Progenitor cell of endocrine pancreas (in vitro differentiated cells): ENCODE measurements around the gene FEZF1. TPM values are rescaled to one million over a fixed set of nuclear protein-coding genes. Genes with fewer than 3 reads are reported as not detected.
"Not testable (repeated sequence)": the region's sequence is repeated elsewhere in the genome, so short reads cannot be mapped to it uniquely, and the experiment has no call there.

Experiments used
- DNase-seq: peaks from one replicate; pipeline ENCODE4 v3.0.0; 2021; ENCODE audit warnings: low spot score; ENCODE audit not compliant: unreplicated experiment
- H3K27ac Mint-ChIP-seq: 2 replicates; pipeline ENCODE4 v1.8.0; 2021; ENCODE audit warnings: mild to moderate bottlenecking, moderate library complexity, mixed read lengths
- H3K27me3 Mint-ChIP-seq: 2 replicates; pipeline ENCODE4 v1.8.0; 2021; ENCODE audit warnings: mixed read lengths
- H3K36me3 Mint-ChIP-seq: 2 replicates; pipeline ENCODE4 v1.8.0; 2022; ENCODE audit warnings: mixed read lengths; ENCODE audit not compliant: insufficient read depth
- H3K4me1 Mint-ChIP-seq: 2 replicates; pipeline ENCODE4 v1.8.0; 2021; ENCODE audit warnings: low read depth, mixed read lengths
- H3K4me3 Mint-ChIP-seq: 2 replicates; pipeline ENCODE4 v1.8.0; 2021; ENCODE audit warnings: low read depth, mild to moderate bottlenecking, moderate library complexity, mixed read lengths
- H3K9me3 Mint-ChIP-seq: 2 replicates; pipeline ENCODE4 v1.8.0; 2021; ENCODE audit warnings: low read depth, mixed read lengths
- total RNA-seq: library from RNA; stranded (reverse); gene quantifications from 2 replicates; pipeline ENCODE4 v1.2.1, GENCODE V29; 2021
- TF ChIP-seq, protein P1 (sequence below): fragments of 200-600 bp; sonication (generic); IDR thresholded peaks from one replicate; pipeline ENCODE4 v1.5.0; 2021; ENCODE audit warnings: antibody characterized with exemption, mild to moderate bottlenecking; ENCODE audit not compliant: unreplicated experiment

The FEZF1 gene
- total RNA-seq, 1 donor from 2014 or later = not detected

GRCh38 chr7:122290476-122290875 lies 14.1 kb downstream of the FEZF1 start:
- TF ChIP-seq, protein P1, sequence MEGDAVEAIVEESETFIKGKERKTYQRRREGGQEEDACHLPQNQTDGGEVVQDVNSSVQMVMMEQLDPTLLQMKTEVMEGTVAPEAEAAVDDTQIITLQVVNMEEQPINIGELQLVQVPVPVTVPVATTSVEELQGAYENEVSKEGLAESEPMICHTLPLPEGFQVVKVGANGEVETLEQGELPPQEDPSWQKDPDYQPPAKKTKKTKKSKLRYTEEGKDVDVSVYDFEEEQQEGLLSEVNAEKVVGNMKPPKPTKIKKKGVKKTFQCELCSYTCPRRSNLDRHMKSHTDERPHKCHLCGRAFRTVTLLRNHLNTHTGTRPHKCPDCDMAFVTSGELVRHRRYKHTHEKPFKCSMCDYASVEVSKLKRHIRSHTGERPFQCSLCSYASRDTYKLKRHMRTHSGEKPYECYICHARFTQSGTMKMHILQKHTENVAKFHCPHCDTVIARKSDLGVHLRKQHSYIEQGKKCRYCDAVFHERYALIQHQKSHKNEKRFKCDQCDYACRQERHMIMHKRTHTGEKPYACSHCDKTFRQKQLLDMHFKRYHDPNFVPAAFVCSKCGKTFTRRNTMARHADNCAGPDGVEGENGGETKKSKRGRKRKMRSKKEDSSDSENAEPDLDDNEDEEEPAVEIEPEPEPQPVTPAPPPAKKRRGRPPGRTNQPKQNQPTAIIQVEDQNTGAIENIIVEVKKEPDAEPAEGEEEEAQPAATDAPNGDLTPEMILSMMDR = no peak
- Mint-ChIP-seq H3K27ac (no peak overlapping the region), H3K9me3 (peaks cover 11% of the 10 kb centered on the region), H3K4me3 (no peak overlapping the region), H3K27me3 (peaks cover 55% of the 10 kb centered on the region), H3K36me3 (no peaks in the 10 kb centered on the region), H3K4me1 (no peaks in the 10 kb centered on the region)
- DNase-seq = no peak

DNA sequence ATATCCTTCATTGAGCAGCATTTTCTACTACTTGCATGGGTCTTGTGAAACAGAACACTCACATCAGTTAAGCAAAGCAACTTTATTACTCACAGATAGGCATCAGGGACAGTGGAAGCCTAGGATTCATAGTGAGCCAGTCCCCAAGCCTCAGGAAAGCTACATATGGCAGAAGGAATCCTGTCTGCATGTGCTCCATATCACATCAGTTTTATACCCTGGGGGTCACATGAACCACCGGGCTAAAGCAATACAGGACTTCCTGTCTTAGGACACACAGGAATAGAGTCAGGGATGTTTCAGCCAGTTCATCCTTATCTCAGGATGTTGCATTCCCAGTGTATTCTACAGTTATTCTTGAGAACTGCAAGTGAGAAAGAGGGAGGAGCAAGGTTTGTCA lies 15.1 kb downstream of the FEZF1 start:
- H3K36me3 Mint-ChIP-seq = no peaks in the 10 kb centered on the region
- no peak overlapping the region for H3K27ac Mint-ChIP-seq
- peaks cover 48% of the 10 kb centered on the region for H3K27me3 Mint-ChIP-seq
- TF ChIP-seq, protein P1 = no peak
- H3K4me3 Mint-ChIP-seq = no peak overlapping the region
- H3K4me1 Mint-ChIP-seq = no peaks in the 10 kb centered on the region
- H3K9me3 Mint-ChIP-seq = peaks cover 11% of the 10 kb centered on the region
- no peak for DNase-seq

DNA sequence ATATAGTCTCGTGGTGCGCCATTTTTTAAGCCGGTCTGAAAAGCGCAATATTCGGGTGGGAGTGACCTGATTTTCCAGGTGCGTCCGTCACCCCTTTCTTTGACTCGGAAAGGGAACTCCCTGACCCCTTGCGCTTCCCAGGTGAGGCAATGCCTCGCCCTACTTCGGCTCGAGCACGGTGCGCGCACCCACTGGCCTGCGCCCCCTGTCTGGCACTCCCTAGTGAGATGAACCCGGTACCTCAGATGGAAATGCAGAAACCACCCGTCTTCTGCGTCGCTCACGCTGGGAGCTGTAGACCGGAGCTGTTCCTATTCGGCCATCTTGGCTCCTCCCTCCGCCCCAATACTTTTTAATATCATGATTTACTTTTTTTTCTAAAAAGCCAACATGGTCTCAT lies 19.9 kb downstream of the FEZF1 start:
- DNase-seq, H3K9me3 Mint-ChIP-seq, H3K36me3 Mint-ChIP-seq, H3K4me1 Mint-ChIP-seq: not testable (repeated sequence)
- H3K27ac Mint-ChIP-seq = peak overlapping the region; percentile 96
- peak overlapping the region; percentile 79 for H3K4me3 Mint-ChIP-seq
- H3K27me3 Mint-ChIP-seq = peaks cover 23% of the 10 kb centered on the region

DNA sequence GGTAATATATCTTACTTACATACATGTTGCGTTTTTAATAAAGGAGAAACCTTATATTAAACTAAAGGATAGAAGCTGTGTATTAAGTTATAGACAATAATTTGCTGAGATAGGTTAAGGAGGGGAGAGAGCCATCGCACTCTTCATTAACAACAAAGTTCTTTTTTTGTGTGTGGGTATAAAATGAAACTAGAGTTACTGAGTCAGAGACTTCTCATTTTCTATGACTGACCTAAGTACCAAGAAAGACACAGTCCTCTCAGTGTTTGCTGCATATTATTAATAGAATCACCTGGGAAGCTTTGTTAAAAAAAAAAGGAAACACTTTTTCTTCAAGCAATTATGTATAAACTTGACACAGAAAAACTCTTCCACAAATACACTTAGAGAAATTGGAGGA lies 31.4 kb downstream of the FEZF1 start:
- Mint-ChIP-seq H3K27me3 (no peaks in the 10 kb centered on the region), H3K27ac (no peak overlapping the region), H3K4me1 (no peaks in the 10 kb centered on the region), H3K9me3 (peaks cover 7% of the 10 kb centered on the region), H3K4me3 (no peak overlapping the region), H3K36me3 (no peaks in the 10 kb centered on the region)
- DNase-seq = no peak
- TF ChIP-seq, protein P1 = no peak

GRCh38 chr7:122269241-122269640 lies 35.3 kb downstream of the FEZF1 start:
- no peaks in the 10 kb centered on the region for H3K9me3 Mint-ChIP-seq
- TF ChIP-seq, protein P1 = no peak
- no peaks in the 10 kb centered on the region for H3K36me3 Mint-ChIP-seq
- H3K27me3 Mint-ChIP-seq = no peaks in the 10 kb centered on the region
- no peak overlapping the region for H3K27ac Mint-ChIP-seq
- DNase-seq = no peak
- no peaks in the 10 kb centered on the region for H3K4me1 Mint-ChIP-seq
- H3K4me3 Mint-ChIP-seq = no peak overlapping the region

DNA sequence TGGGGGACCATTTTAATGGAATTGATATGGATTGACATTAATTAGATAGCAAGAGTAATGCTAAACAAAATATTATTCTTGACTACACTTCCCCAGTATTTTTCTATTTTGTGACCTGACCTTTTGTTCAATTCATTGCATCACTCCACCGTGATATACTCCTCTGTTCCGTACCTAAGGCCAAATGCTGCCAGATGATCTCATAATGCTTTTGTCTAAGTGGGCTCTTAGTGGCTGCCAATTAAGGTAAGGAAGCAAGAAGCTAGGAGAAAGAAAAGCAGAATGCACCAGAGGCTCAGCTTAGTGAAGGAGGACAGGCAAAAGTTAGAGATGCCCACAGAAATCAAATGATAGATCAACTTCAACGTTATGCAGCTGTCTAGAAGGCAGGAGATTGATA lies 36.4 kb downstream of the FEZF1 start:
- no peaks in the 10 kb centered on the region for H3K27me3 Mint-ChIP-seq
- no peaks in the 10 kb centered on the region for H3K4me1 Mint-ChIP-seq
- H3K9me3 Mint-ChIP-seq = no peaks in the 10 kb centered on the region
- H3K36me3 Mint-ChIP-seq = no peaks in the 10 kb centered on the region
- DNase-seq = no peak
- TF ChIP-seq, protein P1 = no peak
- H3K4me3 Mint-ChIP-seq = no peak overlapping the region
- no peak overlapping the region for H3K27ac Mint-ChIP-seq
